Tongue (tissue), 2 donors: ENCODE measurements around the gene TP53I13. TPM values are rescaled to one million over a fixed set of nuclear protein-coding genes. Genes with fewer than 3 reads are reported as not detected.
"Not testable (repeated sequence)": the region's sequence is repeated elsewhere in the genome, so short reads cannot be mapped to it uniquely, and the experiment has no call there.

Source experiments
- DNase-seq: peaks from one replicate; pipeline ENCODE4 v3.0.0-alpha.2; 2015
- total RNA-seq: library from RNA; depleted of rRNA; stranded (reverse); fragments of >200 nt; gene quantifications from one replicate; pipeline ENCODE4 v1.2.3, GENCODE V29; 2014

The TP53I13 gene, protein sequence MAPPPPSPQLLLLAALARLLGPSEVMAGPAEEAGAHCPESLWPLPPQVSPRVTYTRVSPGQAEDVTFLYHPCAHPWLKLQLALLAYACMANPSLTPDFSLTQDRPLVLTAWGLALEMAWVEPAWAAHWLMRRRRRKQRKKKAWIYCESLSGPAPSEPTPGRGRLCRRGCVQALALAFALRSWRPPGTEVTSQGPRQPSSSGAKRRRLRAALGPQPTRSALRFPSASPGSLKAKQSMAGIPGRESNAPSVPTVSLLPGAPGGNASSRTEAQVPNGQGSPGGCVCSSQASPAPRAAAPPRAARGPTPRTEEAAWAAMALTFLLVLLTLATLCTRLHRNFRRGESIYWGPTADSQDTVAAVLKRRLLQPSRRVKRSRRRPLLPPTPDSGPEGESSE
- 54.5 TPM for total RNA-seq

DNA sequence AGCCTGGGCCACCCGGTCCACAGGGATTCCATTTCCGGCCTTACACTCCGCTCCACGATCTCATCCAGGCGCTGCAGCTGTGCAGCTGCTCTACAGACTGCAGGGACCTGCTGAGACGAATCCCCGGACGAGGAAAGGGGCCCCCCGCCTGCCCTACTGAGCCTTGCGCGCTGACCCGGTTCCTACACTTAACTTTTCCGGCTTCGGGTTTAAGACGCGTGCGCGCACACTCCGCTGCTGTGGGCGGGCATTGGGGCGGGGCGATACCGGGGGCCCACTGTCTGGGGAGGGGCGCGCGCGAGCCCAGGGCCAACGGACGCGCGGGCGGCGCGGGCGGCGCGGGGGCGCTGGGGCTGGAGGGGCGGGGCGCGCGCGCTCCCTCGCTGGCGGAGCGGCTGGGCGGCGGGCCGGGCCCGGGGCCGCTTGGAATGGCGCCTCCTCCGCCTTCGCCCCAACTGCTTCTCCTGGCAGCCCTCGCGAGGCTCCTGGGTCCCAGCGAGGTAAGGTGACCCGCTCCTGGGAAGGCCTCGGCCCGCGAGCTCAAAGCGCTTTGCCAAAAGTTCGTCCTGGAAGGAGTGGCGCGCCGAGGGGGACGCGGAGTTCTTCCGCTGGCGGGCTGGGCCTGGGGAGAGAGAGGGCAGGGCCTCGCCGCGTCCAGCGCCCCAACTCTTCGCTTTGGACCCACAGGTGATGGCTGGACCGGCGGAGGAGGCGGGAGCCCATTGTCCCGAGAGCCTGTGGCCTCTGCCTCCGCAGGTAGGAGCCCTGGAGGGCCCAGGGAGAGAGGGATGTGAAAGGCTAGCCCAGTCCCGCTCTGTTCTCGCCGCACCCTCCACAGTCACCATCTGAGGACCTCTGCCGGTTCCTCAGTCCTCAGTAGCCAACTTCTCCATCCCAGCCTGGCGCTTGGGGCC is at the start of gene TP53I13:
Gene TP53I13 (plus strand): TSS at position 371 of the 914 bp plus-strand sequence. CDS start 58 bp downstream, at position 429.
- DNase-seq, result peak; percentile 94

DNA sequence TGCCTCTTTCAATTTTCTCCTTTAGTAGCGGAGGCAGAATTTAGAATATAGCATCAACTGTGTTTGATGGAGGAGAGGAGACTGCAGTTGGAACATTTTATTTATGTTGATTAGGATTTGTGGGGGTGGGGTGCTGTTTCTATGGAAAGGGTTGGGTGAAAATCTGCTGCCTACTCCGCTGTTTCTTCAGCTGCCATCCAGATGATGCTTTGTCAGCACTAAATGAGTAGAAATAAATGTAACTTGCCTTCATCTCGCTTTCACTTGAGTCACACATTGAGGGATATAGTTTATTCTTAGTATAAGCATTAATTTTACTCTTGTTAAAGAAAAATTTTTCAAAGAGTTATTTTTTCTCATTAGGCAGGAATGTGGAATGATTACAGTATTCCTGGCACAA is 43.8 kb upstream of the TP53I13 start:
- no peak for DNase-seq

DNA sequence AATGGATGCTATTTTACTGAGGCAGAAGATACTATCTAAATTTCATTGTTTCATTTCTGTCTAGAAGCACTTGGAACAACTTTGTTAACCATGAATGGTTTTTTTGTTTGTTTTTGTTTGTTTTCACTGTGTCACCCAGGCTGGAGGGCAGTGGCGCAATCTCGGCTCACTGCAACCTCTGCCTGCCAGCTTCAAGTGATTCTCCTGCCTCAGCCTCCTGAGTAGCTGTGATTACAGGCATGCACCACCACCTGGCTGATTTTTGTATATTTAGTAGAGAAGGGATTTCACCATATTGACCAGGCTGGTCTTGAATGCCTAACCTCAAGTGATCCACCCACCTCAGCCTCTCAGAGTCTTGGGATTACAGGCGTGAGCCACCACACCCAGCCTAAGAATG is 42.2 kb upstream of the TP53I13 start:
- no peak for DNase-seq

DNA sequence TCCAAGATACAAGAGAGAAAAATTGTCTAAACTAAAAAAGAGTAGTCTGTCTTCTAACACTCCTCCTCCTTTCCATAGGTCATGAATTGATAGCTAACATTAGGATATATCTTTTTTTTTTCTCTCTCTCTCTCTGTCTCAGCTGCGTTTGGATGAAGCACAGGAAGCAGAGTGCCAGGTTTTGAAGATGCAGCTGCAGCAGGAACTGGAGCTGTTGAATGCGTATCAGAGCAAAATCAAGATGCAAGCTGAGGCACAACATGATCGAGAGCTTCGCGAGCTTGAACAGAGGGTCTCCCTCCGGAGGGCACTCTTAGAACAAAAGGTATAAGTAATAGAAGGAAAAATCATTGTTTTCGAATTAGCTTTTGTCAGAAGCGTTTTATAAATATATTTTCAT is 34.5 kb upstream of the TP53I13 start:
- no peak for DNase-seq

DNA sequence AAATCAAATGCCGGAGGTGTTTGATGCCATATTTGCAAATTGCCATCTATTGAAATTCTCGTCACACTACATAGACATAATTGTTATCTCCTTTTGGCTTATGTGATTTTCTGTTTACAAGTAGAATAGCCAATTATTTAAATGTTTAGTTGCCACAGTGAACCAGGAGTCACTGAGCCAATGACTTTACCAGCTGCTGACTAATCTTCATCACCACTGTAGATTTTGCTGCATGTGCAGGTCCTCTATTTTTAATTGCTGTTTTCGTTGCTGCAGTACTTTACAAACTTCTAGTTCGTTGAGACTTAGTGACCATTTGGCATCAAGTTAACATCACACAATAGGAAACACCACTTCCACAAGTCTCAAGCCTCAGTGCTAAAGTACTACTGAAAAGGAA is 24.4 kb upstream of the TP53I13 start:
- no peak for DNase-seq

DNA sequence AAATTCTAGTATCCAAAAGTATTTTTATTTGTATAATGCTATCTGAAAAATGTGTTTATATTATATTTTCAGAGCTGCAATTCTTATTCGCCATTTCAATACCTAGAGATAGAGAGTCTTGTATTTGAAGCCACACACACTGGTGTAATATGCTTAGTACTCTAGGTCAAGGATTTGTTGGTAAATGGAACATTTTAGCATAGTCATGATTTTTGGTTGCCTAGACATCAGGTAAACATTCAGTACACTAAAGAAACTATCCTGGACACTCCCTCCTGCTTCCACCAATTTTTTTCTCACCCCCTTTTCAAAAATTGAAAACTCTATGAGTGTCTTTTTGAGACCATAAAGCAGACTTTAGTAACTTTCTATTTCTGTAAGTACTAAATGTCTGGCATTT is 22.4 kb upstream of the TP53I13 start:
- no peak for DNase-seq

DNA sequence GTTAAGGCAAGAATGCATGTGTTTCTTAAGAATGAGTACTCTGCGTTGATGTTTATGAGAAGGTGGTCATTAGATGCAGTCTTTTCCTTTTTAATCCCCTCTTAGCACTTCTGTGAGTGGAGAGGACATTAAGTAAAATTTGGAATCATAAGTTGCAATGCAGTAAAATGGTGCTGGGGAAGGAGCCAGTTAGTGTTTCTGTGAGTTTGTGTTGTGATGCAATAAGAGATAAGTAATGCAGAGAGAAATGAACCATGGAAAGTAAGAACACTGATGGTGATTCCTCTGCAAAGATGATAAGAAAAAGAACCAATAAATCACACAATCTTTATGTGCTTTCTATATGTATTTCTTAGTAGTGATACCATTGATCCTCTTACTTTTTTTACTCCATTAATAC is 21.7 kb upstream of the TP53I13 start:
- no peak for DNase-seq

DNA sequence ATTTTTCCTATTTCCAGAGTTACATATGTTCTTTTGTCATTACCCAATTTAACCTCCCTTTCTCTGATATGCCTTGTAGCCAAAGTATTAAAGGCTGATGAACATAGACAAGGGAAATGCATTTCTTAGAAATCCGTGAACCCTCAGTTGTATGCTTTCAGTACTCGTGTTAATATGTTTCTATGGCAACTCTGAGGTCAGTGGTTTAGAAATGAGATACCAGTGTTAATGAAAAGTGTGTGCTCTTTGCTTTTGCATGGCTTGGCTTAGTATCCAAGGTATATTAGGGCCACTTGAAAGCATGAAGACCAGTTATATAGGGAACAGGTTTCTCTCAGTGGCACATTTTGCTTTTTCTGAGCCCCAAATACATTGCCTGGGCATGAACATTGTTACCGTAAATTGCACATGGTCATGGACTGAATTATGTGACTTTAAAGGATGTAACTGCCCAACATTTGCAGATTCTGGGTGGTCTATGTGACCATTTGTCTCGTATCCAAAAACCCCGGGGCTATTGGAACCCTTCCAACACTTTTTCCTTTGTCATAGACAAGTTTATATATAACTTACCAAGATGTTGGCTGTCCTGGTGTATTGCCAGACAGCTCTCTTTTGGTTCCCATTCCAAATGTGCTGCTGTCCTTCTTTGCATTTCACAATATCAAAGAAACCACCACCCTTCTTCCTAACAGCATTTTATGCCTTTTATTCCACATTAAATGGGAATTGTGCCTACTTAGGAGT is 19.2 kb upstream of the TP53I13 start:
- peak; percentile 50 for DNase-seq

DNA sequence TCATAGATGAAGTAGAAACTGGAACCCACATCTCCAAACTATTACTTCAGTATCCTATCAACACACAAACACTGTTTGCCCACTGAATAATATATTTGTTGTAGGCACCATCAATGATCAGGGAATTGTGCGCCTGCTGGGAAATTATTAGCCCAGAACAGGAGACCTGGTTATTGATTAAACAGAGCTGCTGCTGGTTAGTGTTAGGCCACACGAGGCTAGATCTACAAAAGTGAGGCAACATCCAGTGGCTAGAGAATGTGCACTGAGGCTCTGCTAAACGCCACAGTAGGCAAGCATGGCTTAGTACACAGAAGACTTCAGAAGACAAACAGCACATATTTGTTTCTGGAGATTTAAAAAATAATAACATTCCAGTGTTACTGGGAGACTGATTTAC is 12.7 kb upstream of the TP53I13 start:
- no peak for DNase-seq

DNA sequence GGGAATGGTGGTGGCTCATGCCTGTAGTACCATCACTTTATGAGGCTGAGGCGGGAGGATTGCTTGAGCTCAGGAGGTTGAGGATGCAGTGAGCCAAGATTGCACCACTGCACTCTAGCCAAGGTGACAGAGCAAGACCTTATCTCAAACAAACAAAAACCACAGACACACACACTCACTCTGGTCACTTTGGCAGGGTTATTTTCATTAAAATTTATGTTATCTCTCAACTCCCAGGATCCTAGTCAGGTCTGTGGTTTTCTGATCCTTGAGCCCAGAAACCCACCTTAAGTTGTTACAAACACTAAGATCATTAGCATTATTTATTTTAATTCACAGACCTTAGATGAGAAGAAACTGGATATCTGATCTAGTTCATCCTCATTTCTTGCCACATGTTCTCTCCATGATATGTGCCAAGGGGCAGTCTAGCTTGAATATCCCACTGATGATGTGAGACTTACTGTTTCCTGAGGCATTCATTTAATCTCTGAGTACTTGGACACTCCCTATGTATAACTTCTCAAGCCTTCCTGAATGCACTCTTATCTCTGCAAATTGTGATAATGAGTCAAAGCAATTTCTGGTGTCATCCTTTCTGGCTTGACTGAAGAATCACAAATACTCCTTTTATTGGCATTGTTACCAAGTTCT is 11.3 kb upstream of the TP53I13 start:
- no peak for DNase-seq

DNA sequence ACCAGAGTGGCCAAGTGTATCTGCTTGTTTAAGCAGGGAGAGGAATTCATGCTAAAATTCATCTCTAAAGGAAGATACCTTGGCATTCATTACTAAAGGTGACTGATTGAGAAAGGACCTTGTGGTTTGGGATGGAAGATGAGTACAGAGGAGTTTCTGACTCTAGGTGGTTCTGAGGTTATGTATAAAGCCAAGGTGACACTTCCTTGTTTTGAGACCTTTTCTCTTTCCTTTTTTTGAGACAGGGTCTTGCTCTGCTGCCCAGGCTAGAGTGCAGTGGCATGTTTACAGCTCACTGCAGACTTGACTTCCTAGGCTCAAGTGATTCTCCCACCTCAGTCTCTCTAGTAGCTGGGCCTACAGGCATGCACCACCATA is 10.8 kb upstream of the TP53I13 start:
- no peak for DNase-seq

DNA sequence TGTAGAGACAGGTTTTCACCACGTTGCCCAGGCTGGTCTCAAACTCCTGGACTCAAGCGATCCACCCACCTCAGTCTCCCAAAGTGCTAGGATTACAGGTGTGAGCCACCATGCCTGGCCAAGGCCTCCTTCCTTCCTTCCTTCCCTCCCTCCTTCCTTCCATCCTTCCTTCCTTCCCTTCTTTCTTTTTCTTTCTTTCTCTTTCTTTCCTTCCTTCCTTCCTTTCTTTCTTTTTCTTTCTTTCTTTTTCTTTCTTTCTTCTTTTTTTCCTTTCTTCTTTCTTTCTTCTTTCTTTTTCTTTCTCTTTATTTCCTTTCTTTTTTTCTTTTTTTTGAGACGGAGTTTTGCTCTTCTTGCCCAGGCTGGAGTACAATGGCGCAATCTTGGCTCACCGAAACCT is 10.4 kb upstream of the TP53I13 start:
- DNase-seq, result not testable (repeated sequence)

DNA sequence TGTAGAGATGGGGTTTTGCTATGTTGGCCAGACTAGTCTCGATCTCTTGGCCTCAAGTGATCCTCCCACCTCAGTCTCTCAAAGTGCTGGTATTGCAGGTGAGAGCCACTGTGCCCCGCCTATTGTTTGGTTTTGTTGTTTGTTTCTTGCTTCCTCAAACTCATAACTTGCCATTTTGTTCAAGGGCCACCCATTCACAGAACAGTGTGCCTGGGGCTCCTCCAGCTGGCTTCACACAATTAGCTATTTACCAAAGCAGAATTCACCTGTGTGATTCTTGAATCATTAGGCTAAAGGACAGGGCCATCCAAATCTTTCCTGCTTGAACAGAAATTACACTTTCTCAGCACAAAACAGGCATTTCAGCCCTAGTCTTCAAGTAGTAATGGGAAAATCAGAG is 8.9 kb upstream of the TP53I13 start:
- DNase-seq, result no peak

DNA sequence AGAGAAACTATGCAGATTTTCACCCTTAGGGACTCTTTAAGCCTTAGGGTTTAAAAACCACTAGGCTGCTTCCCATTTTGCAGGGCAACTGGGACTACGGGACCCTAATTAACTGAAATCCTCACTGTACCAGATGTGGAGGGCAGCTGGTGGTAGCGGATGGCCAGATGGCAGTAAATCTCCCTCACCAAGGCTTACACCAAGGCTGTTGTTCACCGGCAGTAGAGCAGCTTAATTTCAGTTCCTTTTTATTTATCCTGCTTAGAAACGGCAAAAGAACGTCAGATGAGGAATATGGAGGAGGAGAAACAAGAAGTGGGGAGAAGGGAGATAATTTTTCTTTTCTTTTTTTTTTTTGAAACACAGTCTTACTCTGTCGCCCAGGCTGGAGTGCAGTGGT is 8.2 kb upstream of the TP53I13 start:
- DNase-seq, result peak; percentile 65

DNA sequence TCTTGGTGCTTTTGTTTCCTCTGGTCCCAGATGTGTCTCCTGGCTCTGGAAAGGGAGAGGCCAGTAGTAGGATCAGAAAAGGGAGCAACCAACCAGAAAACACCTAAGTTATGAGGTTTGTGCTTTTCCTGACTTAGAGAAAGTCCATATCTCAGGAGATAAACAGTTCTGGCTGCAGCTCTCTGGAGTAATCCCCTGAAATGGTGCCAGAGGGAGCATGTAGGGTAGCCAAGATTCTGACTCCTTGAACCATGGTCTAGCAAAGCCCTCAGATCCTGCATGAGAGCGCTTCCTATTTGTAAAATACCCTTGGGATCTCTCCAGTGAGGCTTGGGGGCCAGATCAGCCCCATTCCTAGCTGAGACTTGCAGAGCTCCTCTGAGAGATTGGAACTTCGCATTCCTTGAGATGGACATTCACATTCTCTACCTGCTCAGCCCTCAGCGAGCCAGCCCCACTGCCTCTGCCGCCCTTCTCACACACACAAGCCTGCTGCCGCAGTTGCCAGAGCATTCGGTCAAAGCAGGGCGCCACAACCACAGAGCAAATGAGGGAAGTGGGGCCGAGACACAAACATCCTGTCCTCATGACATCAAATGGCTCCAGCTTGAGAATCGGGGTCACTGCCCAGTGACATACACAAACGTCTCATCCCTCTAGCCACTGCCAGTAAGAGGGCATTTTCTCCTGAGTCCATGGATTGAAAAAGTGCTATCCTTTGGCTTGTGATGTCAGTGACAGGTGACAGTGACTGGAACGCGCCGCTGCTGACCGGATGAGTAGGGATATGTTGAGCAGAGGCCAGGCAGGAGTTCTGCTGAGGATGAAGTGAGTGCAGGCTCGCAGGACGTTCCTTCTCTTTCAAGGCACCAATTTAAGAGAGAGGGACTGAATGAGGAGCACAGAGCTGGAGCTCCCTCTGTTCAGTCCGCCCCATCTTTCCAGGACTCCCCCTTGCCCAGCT is 6.7 kb upstream of the TP53I13 start:
- no peak for DNase-seq

DNA sequence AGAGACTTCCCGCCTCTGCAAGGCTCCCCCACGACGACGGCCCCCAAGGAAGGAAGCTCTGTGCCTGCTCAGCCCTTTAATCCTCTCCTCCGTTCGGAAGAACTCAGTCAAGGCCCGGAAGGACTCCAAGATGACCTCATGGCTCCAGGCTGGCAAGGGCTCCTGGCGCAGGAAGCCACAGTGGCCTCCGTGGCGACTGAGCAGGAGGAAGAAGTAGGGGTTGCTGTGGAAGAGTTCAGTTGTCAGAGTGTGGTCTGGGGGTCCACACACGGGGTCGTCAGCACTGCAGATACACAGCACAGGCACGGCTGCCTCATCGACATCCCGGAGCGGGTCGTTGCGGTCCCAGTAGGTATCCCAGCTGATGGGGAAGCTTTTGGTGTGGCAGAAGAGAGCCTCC is 5.9 kb upstream of the TP53I13 start:
- no peak for DNase-seq

DNA sequence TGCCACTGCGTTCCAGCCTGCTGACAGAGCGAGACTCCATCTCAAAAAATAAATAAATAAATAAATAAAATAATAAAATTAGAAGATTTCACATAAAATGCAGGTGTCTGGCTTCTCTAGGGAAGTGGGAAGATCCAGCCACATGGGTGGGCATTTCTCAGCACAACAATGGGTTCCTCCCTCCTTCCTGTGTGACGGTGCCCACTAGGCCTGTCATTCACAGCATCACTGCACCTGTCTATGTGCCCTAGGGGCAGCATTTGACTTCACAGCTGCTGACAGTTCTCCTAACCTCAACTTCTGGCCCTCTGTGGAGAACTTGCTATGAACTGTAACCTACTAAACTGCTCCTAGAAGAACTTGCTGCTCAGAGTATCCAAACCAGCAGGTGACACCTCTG is 4.7 kb upstream of the TP53I13 start:
- no peak for DNase-seq

DNA sequence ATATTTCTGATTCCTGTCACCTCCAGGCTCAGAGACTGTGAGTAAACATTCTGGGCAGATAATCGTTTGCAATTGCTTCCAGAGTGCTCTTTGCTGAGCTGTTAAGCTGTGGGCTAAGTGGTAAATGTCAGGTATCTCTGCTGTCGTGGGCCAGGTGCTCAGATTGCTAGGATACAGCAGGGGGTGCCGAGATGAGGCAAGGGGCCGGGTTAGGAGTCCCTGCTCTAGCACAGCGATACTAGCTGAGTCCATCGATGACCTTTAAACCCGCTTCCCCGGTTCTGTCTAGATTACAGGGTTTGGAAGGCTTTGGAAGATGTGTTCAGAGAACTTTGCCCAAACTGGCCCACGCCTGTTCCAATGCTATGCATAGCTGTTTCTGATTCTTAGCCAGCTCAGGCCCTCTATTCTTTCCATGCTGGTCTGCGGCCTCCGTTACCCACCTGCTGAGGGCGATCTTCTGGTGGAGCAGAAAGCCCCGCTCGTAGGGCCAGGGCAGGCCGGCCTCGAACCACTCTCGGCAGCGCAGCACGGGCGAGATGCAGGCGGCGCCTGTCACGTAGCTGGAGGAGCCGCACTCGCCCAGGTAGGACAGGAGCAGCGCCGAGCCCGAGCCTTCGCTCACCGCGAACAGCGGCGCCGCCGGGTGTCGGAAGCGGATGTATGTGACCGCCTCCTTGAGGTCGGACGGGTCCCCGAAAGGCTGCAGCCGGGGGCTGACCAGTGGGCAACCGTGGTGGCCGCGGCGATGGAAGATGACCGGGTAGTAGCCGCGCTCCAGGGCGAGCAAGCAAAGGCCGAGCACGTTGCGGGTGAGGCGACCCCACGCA is 2.6 kb upstream of the TP53I13 start:
- no peak for DNase-seq

DNA sequence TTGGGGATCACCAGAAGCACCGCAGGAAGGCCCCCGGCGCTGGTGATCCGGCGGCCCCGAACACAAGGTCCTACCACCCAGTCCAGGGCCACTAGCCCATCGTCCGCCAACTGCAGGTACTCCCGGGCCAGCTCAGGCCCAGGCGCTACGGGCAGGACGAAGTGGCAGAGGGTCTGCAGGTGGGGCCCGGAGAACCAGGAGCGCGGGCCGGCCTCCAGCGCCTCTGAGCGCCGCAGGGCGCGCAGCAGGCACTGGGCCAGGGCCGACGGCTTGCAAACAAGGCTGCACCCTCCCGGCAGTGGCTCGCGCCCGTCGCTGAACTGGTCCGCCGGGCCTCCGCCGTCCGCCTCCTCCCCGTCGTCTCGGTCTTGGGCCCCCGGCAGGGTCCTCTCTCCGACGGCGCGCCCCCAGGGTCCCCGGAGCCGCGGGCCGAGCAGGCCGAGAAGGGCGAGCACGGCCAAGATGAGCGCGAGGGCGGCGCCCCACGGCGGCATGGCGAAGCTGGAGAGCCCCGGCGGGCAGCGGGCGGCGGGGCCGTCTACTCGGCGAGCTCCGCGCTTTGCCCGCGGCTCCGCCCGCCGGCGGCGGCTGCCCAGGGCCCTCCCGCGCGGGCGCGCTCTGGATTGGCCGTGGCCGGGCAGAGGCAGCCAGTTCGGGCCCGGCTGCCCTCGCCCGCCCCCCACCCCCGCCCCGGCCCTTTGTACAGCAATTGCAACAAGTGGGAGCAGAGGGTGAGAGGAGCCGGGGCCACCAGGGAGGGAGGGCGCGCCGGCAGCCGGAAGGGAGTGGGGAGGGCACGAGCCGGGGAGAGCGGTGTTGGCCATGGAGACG is 1.8 kb upstream of the TP53I13 start, which contains the start of gene ABHD15:
Gene ABHD15 (minus strand): TSS at position 565 of the 831 bp plus-strand sequence. CDS start 71 bp downstream, at position 494.
- peak; percentile 67 for DNase-seq
